Breast epithelium (tissue), 4 donors: Measurements from ENCODE around the gene CENPH. TPM values are rescaled to one million over a fixed set of nuclear protein-coding genes. Genes with fewer than 3 reads are reported as not detected.

ENCODE experiments used
- DNase-seq, 2 donors: peaks; one replicate each; pipeline ENCODE4 v3.0.0-alpha.2; 2019; ENCODE audit warnings: low spot score in 2 of 2
- H3K27ac ChIP-seq, 2 donors: fragments of 200-600 bp; sonication (generic) in 1 of 2; one replicate each; pipeline ENCODE4 v1.5.1; 2016 to 2019; ENCODE audit warnings: mild to moderate bottlenecking in 1 of 2
- H3K27me3 ChIP-seq, 2 donors: fragments of 200-600 bp; sonication (generic) in 1 of 2; one replicate each; pipeline versions ENCODE4 v1.5.1 to v1.6.0; 2017 to 2019; ENCODE audit warnings: control low read depth in 1 of 2, mild to moderate bottlenecking in 1 of 2
- H3K36me3 ChIP-seq: fragments of 200-600 bp; one replicate; pipeline ENCODE4 v1.5.1; 2019
- H3K4me1 ChIP-seq, 2 donors: fragments of 200-600 bp; sonication (generic); one replicate each; pipeline ENCODE4 v1.5.1; 2016 to 2019; ENCODE audit warnings: control low read depth in 1 of 2
- H3K4me3 ChIP-seq, 3 donors: fragments of 200-600 bp; sonication (generic); 1 replicate in 2 of 3; 2 replicates in 1 of 3; pipeline ENCODE4 v1.5.1; 2016 to 2019; ENCODE audit warnings: mild to moderate bottlenecking in 3 of 3, moderate library complexity in 2 of 3
- H3K9me3 ChIP-seq, 2 donors: fragments of 200-600 bp; sonication (generic) in 1 of 2; one replicate each; pipeline ENCODE4 v1.5.1; 2016 to 2019; ENCODE audit warnings: control low read depth in 1 of 2
- CTCF ChIP-seq, 3 donors: fragments of 450-650 bp; IDR thresholded peaks; one replicate each; pipeline ENCODE4 v1.5.1; 2016 to 2017; ENCODE audit warnings: antibody characterized with exemption in 3 of 3, mild to moderate bottlenecking in 3 of 3, moderate library complexity in 3 of 3
- POLR2A ChIP-seq: fragments of 450-650 bp; IDR thresholded peaks from one replicate; pipeline ENCODE4 v1.6.1; 2016; ENCODE audit warnings: antibody characterized with exemption, mild to moderate bottlenecking, moderate library complexity
- POLR2AphosphoS5 ChIP-seq, 3 donors: sonication (generic); formaldehyde crosslinking; IDR thresholded peaks; one replicate each; pipeline ENCODE4 v1.6.1; 2017; ENCODE audit warnings: antibody characterized with exemption in 3 of 3
- intact Hi-C: fragments of 100-400 bp; cut with DNase I; formaldehyde crosslinking; loops from one replicate; pipeline ENCODE4 v1.15.1; 2023; ENCODE audit warnings: low total_unique reads
- total RNA-seq, 3 donors: library from RNA; depleted of rRNA; stranded (reverse); fragments of >200 nt; gene quantifications; one replicate each; pipeline ENCODE4 v1.1.0, GENCODE V29; 2016

CENPH gene
- total RNA-seq, 3 donors from 2014 or later: 2.6 to 6.1 (median 2.9) TPM

GRCh38 chr5:69187342-69187741 lies 2.0 kb upstream of the CENPH start:
- no peak for TF ChIP-seq CTCF (IDR thresholded peaks at IDR 0.05)
- TF ChIP-seq POLR2A: no peak
- no peak for TF ChIP-seq POLR2AphosphoS5 (IDR thresholded peaks at IDR 0.05)
- Histone ChIP-seq H3K9me3 (no peaks in the 10 kb centered on the region), H3K36me3 (no peaks in the 10 kb centered on the region), H3K4me3 (no peak overlapping the region), H3K4me1 (no peaks in the 10 kb centered on the region), H3K27me3 (no peaks in the 10 kb centered on the region), H3K27ac (no peak overlapping the region)
- intact Hi-C loops: no loop called here
- no peak for DNase-seq

DNA sequence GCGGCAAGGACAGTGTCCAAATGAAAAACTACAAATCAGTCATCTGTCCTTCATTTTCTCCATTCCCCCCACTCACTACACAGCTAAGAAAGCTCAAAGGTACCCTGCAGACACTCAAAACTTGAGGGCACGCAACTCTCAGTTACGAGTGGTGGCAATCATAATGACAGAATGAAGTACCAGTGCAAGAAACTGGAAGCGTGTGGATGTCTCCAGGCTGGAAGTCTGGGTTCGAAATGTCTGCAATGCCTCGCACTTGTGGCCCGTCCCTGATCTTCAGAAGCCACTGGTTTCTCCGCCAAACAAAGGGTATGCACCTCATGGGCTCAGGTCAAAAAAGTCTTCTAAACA lies 597 bp upstream of the CENPH start:
- intact Hi-C loops: no loop called here
- TF ChIP-seq CTCF (IDR thresholded peaks at IDR 0.05) (no peak), POLR2AphosphoS5 (IDR thresholded peaks at IDR 0.05) (no peak), POLR2A (no peak)
- Histone ChIP-seq H3K27me3 (no peaks in the 10 kb centered on the region), H3K27ac (peak overlapping the region; percentile 83 to 93), H3K4me1 (no peaks in the 10 kb centered on the region), H3K36me3 (no peaks in the 10 kb centered on the region), H3K9me3 (no peaks in the 10 kb centered on the region), H3K4me3 (peak overlapping the region; percentile 60 to 90 (median 88))
- DNase-seq: no peak

- Histone ChIP-seq H3K9me3 (no peaks in the 10 kb centered on the region), H3K27me3 (no peaks in the 10 kb centered on the region), H3K27ac (no peak overlapping the region), H3K4me3 (no peak overlapping the region), H3K4me1 (no peaks in the 10 kb centered on the region), H3K36me3 (no peaks in the 10 kb centered on the region)
- TF ChIP-seq POLR2A (no peak), POLR2AphosphoS5 (IDR thresholded peaks at IDR 0.05) (no peak), CTCF (IDR thresholded peaks at IDR 0.05) (no peak)
- intact Hi-C loops: no loop called here
- no peak for DNase-seq
Observed at GRCh38 chr5:69202497-69202896, 13.1 kb downstream of the CENPH start.

DNA sequence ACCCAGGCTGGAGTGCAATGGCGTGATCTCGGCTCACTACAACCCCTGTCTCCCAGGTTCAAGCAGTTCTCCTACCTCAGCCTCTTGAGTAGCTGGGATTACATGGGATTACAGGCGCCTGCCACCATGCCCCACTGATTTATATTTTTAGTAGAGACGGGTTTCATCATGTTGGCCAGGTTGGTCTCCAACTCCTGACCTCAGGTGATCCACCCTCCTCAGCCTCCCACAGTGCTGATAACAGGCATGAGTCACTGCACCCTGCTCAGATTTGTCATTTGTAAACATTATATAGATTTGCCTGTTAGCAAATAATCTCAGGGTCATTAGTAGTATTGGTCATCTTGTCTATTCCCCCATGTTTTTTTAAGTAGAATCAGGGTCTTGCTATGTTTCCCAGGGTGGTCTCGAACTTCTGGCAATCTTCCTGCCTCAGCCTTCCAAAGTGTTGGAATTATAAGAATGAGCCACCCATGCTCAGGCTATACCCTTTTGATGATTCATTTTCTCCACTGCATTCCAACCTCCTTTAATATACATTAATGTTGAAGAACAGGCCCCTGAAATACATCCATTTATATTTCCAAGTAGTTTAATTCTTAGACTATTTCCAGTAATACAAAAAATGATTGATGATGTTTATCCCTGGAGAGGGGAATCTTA lies 17.3 kb downstream of the CENPH start:
- intact Hi-C loops: no loop called here
- no peak for DNase-seq
- no peaks in the 10 kb centered on the region for H3K4me1 ChIP-seq
- TF ChIP-seq CTCF (IDR thresholded peaks at IDR 0.05): no peak
- TF ChIP-seq POLR2AphosphoS5 (IDR thresholded peaks at IDR 0.05): no peak
- no peak for TF ChIP-seq POLR2A
- H3K9me3 ChIP-seq: no peaks in the 10 kb centered on the region
- H3K27me3 ChIP-seq: no peaks in the 10 kb centered on the region
- H3K36me3 ChIP-seq: no peaks in the 10 kb centered on the region
- H3K4me3 ChIP-seq: no peak overlapping the region
- H3K27ac ChIP-seq: no peak overlapping the region

DNA sequence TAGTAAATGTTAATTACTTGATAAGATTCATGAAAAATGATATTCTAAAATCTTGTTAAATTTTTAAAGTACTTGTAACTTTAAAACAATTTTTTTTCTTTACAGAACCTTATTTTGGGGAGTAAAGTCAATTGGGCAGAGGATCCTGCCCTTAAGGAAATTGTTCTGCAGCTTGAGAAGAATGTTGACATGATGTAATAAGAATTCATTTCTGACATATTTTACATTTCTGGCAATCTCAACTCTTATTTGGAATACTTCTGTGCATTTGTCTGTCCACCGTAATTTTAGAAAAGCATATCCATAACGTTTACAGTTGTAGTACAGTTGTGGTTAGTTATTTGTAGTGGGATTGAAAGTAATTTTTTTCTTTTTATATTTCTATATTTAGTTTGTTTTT lies 20.2 kb downstream of the CENPH start:
- Histone ChIP-seq H3K27ac (no peak overlapping the region), H3K27me3 (no peaks in the 10 kb centered on the region), H3K9me3 (no peaks in the 10 kb centered on the region), H3K4me1 (no peaks in the 10 kb centered on the region), H3K4me3 (no peak overlapping the region), H3K36me3 (no peaks in the 10 kb centered on the region)
- intact Hi-C loops: no loop called here
- TF ChIP-seq POLR2AphosphoS5 (IDR thresholded peaks at IDR 0.05) (no peak), POLR2A (no peak), CTCF (IDR thresholded peaks at IDR 0.05) (no peak)
- no peak for DNase-seq
